HG03469 (cell line): ENCODE measurements around the gene CETN1.

Experiments used
- ATAC-seq: cut with Tn5 transposase; IDR thresholded peaks from one replicate; pipeline ENCODE4 v1.9.1; 2021; ENCODE audit warnings: mild to moderate bottlenecking, moderate library complexity, moderate number of reproducible peaks; ENCODE audit not compliant: unreplicated experiment

Gene CETN1

DNA sequence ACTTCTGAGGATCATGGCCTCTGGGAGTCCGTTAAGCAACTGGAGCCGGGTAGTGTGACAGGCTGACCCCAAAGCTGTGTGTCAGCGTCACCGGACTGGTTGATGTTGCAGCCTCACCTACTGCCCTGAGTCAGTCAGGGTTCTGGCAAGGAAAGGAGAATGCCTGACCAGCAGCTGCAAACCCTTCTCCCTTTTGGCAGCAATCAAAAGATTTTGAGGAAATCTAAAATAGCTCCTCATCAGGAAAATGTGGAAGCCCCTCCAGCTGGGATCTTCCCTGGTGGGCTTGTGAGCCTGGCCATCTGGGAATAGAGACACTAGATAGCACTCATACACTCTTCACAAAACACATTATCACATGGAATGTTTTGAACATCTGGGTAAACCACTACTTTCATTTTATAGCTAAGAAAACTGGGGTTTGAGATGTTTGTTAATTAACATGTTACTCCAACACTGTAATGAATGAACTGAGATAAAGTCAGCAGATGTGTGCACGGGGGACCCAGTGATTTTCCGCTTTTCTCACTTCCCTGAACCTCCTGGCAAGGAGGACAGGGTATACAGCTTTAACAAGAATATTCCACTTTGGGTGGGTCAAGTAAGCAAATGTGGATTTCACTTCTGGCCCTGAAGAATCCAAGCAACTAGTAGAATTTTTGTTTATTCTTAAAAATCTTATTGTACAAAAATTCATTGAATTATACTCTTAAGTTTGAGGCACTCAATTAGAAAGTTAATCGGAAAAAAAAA, 41.3 kb downstream of the CETN1 start:
- ATAC-seq = no peak

DNA sequence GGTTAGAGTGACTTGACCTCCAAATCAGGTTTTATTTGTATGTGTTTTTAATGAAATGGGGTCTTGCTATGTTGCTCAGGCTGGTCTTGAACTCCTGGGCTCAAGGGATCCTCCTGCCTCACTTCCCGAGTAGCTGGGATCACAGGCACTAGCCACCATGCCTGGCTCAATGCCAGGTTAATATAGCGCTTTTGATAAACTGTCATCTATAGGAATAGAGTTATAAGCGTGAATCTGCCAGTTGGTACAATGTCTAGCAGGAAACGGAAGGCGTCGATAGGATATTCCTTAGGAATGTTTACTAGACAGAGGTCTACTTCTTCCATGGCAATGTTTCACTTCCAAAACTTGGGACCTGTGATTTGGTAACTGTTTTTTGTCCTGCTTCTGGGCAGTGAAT, 42.1 kb downstream of the CETN1 start:
- ATAC-seq = no peak

DNA sequence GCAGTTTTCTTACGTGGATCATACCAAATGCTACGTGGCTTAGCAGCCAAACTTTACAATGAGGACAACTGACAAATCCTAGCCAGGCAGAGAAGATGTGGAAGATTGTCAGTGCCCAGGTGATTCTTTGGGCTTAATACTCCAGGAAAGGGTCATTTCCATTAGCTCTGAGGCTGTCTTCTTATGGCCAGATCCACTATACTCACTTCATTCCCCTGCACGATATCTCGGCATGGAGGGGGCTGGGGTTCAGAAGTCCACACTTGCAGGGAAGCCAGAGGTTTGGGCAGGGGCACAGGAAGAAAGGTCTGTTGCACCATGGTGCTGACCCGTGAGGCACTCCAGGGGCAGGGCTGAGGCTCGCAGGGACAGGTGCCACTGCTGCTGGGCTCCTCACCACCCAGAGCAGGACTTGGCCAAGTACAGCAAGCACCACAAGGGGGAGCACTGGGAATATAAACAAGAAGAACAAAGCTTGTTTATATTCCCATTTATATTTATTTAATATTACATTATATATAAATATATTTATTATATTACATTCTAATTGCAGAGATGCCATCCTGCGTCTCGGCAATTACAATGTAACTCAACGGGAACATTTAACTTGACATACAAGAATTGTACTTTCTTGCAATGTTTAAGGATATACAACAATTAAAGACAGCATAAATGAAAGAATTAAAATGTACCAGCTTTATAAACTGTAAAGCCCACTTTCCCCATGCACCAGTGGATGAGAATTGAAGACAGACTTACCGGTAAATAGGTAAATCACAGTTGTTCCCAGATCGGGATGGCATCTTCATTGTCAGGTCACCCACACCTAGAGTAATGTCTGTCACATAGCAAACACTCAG, 43.8 kb downstream of the CETN1 start:
- peak; percentile 44 for ATAC-seq

DNA sequence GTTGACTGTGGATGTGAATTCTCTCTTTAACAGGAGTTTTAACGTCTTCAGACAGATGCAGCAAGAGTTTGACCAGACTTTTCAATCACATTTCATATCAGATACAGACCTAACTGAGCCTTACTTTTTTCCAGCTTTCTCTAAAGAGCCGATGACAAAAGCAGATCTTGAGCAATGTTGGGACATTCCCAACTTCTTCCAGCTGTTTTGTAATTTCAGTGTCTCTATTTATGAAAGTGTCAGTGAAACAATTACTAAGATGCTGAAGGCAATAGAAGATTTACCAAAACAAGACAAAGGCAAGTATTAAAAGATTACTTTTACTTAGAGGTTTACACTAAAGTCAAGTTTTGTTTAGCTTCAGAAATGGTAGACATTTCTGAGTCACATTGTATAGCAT, 47.1 kb downstream of the CETN1 start:
- no peak for ATAC-seq

DNA sequence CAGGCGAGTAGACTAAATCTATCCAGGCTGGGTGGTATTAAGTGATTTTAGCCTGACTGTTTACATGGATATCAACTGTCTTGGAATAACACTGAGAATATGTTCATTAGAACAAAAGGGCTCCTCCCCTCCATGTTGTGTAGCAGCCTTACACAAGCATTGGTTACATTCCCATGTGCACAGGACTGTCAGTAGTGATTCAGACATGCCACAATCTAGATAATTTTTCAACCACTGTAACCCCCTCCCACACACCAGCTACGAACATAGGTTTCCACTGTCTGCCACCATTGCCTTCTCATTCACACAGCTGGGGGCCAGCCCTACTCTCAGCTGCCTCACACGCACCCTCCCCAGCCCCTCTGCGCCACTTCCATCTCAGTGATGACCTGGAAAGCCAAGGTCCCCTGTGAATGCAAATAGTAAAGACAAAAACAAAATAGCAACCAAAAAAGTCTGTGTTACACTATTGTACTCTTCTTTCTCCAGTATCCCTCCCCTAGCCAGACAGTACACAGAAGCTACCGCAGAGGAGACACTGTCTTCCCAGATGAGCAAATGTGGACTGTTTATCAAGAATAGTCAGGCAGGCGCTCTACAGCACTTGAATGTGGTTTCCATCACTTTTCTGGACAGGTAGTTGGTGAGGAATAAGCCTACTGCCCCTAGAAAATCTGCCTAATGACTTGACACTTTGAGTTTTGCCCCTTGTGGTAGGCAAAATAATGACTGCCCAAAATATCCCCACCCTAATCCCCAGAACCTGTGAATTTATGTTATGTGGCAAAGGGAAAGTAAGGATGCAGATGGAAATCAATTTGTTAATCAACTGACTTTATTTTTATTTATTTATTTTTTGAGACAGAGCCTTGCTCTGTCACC, 49.3 kb downstream of the CETN1 start:
- ATAC-seq = no peak

DNA sequence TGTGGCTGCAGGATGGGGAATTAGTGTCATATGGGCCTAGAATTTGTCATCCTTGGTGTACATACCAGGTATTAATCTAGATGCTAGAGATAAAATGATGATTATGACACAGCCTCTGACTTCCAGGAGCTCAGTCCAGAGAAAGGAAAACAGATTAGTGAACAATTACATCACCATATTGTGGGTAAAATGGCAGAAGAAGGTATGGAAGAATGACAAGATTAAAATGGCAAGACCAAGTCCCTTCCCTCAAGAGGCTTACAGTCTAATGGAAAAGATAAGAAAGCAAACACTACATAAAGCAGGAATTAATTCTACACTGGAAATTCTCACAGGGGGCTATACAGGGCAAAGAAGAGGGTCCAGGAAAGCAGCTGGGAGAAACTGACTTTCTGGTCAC, 51.4 kb downstream of the CETN1 start:
- no peak for ATAC-seq
